Glomerular visceral epithelial cell (primary cell): ENCODE measurements around the gene GLP2R.
"Not testable (repeated sequence)": the region's sequence is repeated elsewhere in the genome, so short reads cannot be mapped to it uniquely, and the experiment has no call there.

Experiments used
- DNase-seq: peaks from one replicate; pipeline ENCODE4 v3.0.0-alpha.2; 2016; ENCODE audit errors: extremely low spot score

Gene GLP2R

DNA sequence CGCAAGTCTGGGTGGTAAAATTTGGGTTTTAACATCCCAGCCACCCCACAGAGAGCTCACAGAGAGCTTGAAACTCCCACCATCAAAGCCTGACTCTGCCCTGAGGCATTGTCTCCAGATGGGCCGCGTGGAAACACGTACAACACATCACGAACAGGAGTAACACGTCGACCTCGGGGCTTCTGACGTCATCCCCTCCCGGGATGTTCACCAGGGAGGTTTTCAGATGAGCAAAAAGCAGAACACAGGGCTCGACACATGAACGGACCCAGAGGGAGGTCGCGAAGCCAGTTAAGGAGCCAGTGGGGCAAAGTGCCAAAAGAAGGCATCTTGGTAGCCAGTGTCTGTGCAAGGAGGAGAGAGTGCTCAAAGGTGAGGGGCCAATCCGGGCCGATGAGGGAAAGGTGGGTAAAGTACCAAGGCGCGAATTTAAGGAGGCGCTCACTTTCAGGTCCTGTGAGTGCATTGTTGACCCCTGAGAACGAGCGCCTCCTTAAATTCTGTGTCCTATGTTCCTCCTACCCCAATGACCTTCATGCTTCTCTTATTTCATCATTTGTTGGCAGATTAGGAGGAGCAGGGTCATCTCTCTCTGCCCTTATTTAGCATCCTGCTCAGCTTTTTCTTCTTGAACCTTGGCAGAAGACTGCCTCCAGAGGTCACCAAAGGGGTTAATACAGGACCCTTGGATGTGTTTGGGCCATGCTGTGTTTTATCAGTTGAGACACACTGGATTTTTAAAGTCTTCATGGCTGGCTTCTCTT, 73.7 kb downstream of the GLP2R start:
- no peak for DNase-seq

DNA sequence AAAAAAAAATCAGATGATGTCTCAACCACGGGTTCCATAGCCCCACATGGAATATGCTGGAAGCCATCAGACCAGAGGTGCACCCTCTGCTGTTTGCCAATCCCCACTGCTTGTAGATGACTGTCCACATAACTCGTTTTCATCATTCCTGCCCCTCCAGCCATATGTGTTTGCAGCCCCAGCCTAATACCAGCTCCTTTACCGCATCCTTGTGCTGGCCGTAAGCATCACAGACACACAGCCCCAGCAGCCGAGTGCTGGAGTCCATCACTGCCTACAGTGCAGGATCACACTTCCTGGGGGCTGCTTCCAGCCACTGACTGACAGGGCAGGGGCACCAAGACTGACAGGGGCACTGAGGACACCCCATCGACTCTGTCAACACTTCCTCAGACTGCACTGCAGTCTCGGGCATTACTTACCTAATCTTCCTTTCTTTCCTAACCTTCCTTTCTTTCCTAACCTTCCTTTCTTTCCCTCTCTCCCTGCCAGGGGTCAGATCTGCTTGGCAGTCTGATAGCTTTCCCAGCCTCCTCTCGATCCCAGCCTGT, 74.4 kb downstream of the GLP2R start:
- DNase-seq, result no peak

DNA sequence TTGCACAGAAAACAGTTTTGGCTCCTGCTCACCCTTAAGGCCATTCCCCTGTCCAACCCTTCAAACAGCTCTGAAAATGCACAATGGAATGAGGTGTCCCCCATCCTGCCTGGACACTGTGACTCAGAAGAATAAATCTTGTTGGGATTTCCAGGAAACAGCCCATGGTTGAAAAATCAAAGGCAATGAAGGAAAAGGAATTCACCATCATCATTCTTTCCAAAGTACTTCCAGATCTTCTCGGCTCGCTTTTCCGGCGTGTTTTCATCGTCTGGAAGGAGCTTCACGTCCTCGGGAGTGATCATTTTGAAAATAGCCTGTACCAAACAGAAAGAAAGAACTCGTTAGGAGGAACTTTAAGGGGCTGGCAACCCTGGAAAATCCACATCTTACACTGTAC, 75.1 kb downstream of the GLP2R start:
- DNase-seq, result peak; percentile 46

GRCh38 chr17:9902120-9902519, 76.4 kb downstream of the GLP2R start:
- DNase-seq, result no peak

DNA sequence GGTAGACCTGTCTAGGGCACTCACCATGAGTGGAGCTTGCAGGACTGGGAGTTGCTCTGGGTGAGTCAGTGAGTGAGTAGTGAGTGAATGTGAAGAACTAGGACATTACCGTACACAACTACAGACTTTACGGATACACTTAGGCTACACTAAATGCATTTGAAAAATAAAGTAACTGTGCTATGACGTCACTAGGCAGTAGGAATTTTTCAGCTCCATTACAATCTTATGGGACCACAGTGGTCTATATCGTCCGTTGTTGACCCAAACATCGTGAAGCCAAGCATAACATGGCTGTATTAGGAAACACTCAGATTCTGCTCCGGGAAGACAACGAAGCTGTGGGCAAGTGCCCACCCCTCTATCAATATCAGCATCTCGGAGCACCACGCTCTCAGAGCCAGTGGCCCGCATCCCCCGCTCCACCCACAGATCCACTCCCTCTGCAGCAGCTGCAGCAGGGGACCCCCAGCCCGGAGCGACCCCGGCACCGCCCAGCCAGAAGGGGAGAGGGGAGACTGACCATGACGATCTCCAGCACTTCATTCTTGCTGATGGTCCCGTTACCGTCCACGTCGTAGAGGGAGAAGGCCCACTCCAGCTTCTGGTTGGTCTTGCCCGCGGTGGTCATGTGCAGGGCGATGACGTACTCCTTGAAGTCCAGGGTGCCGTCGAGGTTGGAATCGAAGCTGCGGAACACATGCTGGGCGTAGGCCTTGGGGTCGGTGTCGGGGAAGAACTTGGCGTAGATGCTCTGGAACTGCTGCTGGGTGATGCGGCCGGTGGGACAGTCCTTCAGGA, 78.8 kb downstream of the GLP2R start:
- DNase-seq, result no peak

GRCh38 chr17:9905078-9905415, 79.3 kb downstream of the GLP2R start, which contains the start of gene RCVRN:
TSS of gene RCVRN (minus strand) at chr17:9905271. CDS start at chr17:9905180, 91 bp downstream.
- no peak for DNase-seq

GRCh38 chr17:9905902-9906301, 80.2 kb downstream of the GLP2R start:
- no peak for DNase-seq

- no peak for DNase-seq
These were observed 80.9 kb downstream of the GLP2R start for GRCh38 chr17:9906616-9907015.

- no peak for DNase-seq
These were observed 81.4 kb downstream of the GLP2R start for GRCh38 chr17:9907131-9907530.

DNA sequence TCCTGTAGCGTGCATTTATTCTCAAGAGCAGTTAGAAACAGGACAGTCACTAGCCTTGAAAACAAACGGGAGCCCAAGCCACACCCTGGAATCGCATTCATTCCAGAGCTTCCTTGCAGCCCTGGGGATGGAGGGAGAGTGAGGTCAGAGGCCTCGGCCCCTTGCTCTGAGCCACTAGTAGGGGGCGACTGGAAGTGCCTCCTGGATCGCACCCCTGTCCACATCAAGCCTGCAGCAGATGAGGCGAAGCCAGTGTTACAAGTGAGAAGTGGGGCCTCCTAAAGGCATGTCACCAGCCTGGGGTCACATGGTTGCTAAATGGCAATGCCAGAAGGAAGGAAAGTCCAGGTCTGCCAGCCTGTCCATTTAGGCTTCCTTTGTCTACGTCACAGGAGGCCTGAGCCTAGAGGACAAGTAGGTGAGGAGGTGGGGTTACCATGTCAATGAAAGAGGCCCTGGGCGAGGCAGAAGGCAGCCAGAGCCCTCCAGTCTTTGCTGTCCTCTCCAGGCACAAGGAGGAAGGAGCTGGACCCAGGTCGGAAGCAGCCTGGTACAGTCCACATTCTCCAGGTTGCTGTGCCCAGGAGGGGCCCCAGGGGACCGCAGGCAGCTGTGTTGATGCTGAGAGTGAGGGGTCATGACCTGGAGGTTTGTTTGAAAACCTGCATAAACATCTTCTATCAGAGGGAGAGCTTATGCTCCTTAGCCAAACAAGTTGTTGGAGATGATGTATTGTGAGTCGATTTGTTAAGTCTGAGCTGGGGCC, 82.3 kb downstream of the GLP2R start:
- DNase-seq, result no peak

- no peak for DNase-seq
These were observed 82.9 kb downstream of the GLP2R start for GRCh38 chr17:9908649-9909042.

DNA sequence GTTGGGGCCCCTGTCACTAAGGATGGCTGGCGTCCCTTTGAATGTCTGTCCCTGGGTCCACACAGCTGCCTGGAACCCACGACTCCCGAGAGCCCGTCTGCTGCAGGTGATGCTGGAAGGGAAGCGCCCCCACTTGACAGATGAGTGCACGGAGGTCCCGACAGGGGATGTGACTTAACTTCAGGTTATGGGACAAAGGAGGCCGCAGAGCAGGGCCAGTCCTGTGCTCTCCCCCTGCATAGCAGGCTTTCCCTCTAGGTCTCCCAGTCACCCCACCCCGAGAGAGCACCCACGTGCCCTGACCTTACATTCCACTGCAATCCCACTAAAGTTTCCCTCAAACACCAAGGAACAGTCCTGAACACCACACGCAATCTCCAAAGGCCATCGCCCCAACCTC, 85.4 kb downstream of the GLP2R start:
- no peak for DNase-seq

- no peak for DNase-seq
These were observed 86.7 kb downstream of the GLP2R start for GRCh38 chr17:9912121-9913099.

GRCh38 chr17:9913476-9913875, 87.8 kb downstream of the GLP2R start:
- no peak for DNase-seq

DNA sequence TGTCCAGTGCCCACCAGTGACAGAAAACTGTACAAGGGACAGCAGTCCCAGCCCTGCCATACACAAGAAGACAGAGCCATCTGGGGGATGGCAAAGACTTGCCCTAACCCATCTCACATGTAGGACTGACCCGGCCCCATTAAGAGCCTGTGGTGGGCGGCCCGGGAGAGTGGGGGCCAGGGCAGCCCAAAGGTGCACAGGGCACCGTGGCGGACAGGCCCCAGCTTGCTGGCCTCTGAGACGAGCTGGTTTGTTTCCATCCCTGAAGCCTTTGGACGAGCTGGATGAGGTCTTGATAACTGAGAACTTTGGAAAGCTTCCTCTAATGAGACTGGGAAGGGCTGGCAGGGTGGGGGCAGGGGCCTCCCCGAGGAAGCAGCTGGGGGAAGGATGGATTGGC, 90.4 kb downstream of the GLP2R start:
- no peak for DNase-seq

GRCh38 chr17:9917131-9917530, 91.4 kb downstream of the GLP2R start:
- no peak for DNase-seq

DNA sequence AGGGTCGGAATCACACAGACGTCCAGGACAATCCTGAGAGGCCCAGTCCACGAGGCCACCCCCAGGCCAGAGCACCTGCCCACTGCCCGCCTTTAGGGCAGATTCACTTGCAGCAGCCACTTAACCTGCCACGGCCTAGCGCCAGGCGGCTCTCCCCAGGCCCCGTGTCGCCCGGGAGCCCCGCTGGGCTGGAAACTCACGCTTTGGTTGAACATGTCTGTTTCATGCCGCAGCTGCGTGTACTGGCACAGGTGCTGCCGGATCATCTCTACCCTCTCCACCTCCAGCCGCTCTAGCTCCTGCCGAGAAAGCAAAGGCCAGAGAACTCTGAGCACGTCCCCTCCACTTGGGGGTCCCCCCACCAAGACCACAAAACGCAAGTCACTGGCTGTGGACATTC, 92.1 kb downstream of the GLP2R start:
- no peak for DNase-seq

DNA sequence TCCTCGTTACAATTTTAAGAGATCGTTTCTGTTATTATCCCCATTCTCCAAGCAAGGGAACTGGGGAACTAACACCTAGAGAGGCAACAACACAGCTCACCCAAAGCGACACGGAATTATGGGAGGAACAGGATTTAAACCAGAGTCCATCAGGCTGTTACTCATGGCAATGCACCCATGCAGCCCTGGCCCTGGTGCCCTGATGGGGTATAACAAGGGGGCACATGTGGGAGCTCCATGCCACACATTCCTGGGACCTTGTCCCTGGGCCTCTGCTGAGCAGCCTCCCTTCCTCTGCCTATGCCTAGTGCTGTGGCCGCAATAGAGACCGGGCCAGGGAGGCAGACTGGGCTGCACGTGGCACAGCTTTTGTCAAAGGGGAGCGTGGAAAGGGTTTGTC, 92.6 kb downstream of the GLP2R start:
- DNase-seq, result no peak

GRCh38 chr17:9918804-9919352, 93.2 kb downstream of the GLP2R start:
- no peak for DNase-seq

DNA sequence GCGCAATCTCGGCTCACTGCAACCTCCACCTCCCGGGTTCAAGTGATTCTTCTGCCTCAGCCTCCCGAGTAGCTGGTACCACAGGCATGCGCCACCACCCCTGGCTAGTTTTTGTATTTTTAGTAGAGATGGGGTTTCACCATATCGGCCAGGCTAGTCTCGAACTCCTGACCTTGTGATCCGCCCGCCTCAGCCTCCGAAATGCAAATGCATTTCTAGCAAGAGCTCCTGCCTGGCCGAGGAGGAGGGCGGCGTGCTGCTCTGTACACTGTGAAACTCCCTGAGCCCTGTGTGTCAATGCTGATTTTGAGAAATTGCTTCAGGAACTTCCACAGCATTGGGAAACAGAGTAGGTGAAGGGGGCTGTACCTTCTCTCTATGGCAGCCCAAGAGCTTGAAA, 95.5 kb downstream of the GLP2R start:
- DNase-seq, result not testable (repeated sequence)
